PC-3 (cell line): ENCODE measurements around the gene GATA6.

Experiments
- EZH2 ChIP-seq: fragments of 300-600 bp; sonication (generic); IDR thresholded peaks from one replicate; pipeline ENCODE4 v1.6.1; 2017; ENCODE audit warnings: antibody characterized with exemption, mild to moderate bottlenecking, low read length; ENCODE audit not compliant: unreplicated experiment
- TF ChIP-seq, protein P1 (sequence below): fragments of 300-600 bp; sonication (generic); conservative IDR thresholded peaks from 2 replicates; pipeline ENCODE4 v1.5.1; 2017; ENCODE audit warnings: antibody characterized with exemption, low read depth, mild to moderate bottlenecking, low read length

DNA sequence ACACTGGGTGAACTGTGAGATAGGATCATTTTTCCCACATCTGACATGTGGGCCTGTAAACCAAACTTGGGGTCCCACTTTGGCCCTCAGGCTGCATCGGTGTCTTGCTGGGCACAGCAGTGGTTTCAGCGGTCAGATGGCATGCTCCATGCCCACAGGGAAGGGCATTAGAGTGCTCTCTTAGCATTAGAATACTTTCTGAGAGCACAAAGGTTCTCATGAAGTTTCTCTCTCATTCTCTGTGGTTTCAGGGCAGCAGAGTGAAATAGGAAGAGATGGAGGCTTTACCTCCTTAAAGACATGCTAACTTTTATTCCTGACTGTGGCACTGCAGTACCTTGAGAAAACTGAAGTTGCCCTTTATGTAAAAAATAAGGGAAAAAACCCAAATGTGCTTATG, 36.6 kb upstream of the GATA6 start:
- TF ChIP-seq EZH2 = no peak
- TF ChIP-seq, protein P1, sequence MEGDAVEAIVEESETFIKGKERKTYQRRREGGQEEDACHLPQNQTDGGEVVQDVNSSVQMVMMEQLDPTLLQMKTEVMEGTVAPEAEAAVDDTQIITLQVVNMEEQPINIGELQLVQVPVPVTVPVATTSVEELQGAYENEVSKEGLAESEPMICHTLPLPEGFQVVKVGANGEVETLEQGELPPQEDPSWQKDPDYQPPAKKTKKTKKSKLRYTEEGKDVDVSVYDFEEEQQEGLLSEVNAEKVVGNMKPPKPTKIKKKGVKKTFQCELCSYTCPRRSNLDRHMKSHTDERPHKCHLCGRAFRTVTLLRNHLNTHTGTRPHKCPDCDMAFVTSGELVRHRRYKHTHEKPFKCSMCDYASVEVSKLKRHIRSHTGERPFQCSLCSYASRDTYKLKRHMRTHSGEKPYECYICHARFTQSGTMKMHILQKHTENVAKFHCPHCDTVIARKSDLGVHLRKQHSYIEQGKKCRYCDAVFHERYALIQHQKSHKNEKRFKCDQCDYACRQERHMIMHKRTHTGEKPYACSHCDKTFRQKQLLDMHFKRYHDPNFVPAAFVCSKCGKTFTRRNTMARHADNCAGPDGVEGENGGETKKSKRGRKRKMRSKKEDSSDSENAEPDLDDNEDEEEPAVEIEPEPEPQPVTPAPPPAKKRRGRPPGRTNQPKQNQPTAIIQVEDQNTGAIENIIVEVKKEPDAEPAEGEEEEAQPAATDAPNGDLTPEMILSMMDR = no peak
